Omental fat pad (tissue), 4 donors: ENCODE results near the gene NPPB. TPM values are rescaled to one million over a fixed set of nuclear protein-coding genes. Genes with fewer than 3 reads are reported as not detected.

Experiments used
- ATAC-seq: fragments of 150-250 bp; one replicate; pipeline ENCODE4 v1.9.1; 2016; ENCODE audit warnings: mild to moderate bottlenecking, moderate library complexity; ENCODE audit not compliant: low FRiP score
- DNase-seq: peaks from one replicate; pipeline ENCODE4 v3.0.0-alpha.2; 2019; ENCODE audit warnings: low spot score
- CTCF ChIP-seq, 3 donors: fragments of 450-650 bp; IDR thresholded peaks; one replicate each; pipeline ENCODE4 v1.5.1; 2016 to 2017; ENCODE audit warnings: antibody characterized with exemption in 3 of 3, mild to moderate bottlenecking in 3 of 3, moderate library complexity in 2 of 3
- total RNA-seq, 4 donors: library from RNA; depleted of rRNA; stranded (reverse); fragments of >200 nt; gene quantifications; one replicate each; pipeline ENCODE4 v1.1.0, GENCODE V29; 2016

Gene NPPB
- total RNA-seq, 4 donors from 2014 or later: not detected

GRCh38 chr1:11887666-11888007 lies 28.9 kb upstream of the NPPB start:
- ATAC-seq: no peak
- no peak for DNase-seq
- TF ChIP-seq CTCF (IDR thresholded peaks at IDR 0.05): no peak

GRCh38 chr1:11886986-11887665 lies 28.4 kb upstream of the NPPB start:
- DNase-seq: no peak
- TF ChIP-seq CTCF (IDR thresholded peaks at IDR 0.05): no peak
- ATAC-seq: no peak

GRCh38 chr1:11885916-11886315 lies 27.2 kb upstream of the NPPB start:
- no peak for DNase-seq
- TF ChIP-seq CTCF (IDR thresholded peaks at IDR 0.05): no peak
- ATAC-seq: no peak

- ATAC-seq: no peak
- no peak for TF ChIP-seq CTCF (IDR thresholded peaks at IDR 0.05)
These were observed 24.2 kb upstream of the NPPB start for GRCh38 chr1:11882814-11883538.

GRCh38 chr1:11881749-11882441 lies 23.1 kb upstream of the NPPB start:
- TF ChIP-seq CTCF (IDR thresholded peaks at IDR 0.05): no peak
- no peak for DNase-seq

More at GRCh38 chr1:11882814-11883538, 24.2 kb upstream of the NPPB start:
- DNase-seq: no peak

GRCh38 chr1:11880911-11881748 lies 22.4 kb upstream of the NPPB start:
- ATAC-seq (no peak), DNase-seq (no peak)
- TF ChIP-seq CTCF (IDR thresholded peaks at IDR 0.05): no peak

More at GRCh38 chr1:11881749-11882441, 23.1 kb upstream of the NPPB start:
- no peak for ATAC-seq
